Peyer's patch (tissue), 4 donors: Measurements from ENCODE around the gene ASCL5. TPM values are rescaled to one million over a fixed set of nuclear protein-coding genes. Genes with fewer than 3 reads are reported as not detected.

Source experiments
- DNase-seq, 3 donors: peaks; one replicate each; pipeline ENCODE4 v3.0.0-alpha.2; 2017 to 2019
- H3K27ac ChIP-seq, 4 donors: fragments of 200-600 bp; sonication (generic); one replicate each; pipeline ENCODE4 v1.5.1; 2016 to 2019
- H3K27me3 ChIP-seq, 2 donors: fragments of 200-600 bp; sonication (generic); one replicate each; pipeline ENCODE4 v1.5.1; 2019
- H3K36me3 ChIP-seq, 3 donors: fragments of 200-600 bp; sonication (generic); one replicate each; pipeline ENCODE4 v1.5.1; 2016 to 2019
- H3K4me1 ChIP-seq, 4 donors: fragments of 200-600 bp; sonication (generic); one replicate each; pipeline ENCODE4 v1.5.1; 2016 to 2019
- H3K4me3 ChIP-seq, 4 donors: fragments of 200-600 bp; sonication (generic); 1 replicate in 3 of 4; 2 replicates in 1 of 4; pipeline ENCODE4 v1.5.1; 2016 to 2019; ENCODE audit warnings: mild to moderate bottlenecking in 1 of 4
- H3K9me3 ChIP-seq, 4 donors: fragments of 200-600 bp; sonication (generic); one replicate each; pipeline ENCODE4 v1.5.1; 2016 to 2019; ENCODE audit warnings: mild to moderate bottlenecking in 1 of 4
- POLR2A ChIP-seq, 2 donors: fragments of 450-650 bp; IDR thresholded peaks; one replicate each; pipeline ENCODE4 v1.5.1; 2017; ENCODE audit warnings: antibody characterized with exemption in 2 of 2, mild to moderate bottlenecking in 2 of 2, moderate library complexity in 2 of 2
- total RNA-seq, 4 donors: library from RNA; depleted of rRNA; stranded (reverse); fragments of >200 nt; gene quantifications; one replicate each; pipeline ENCODE4 v1.1.0, GENCODE V29; 2016
- TF ChIP-seq, protein P1 (sequence below), 6 experiments: fragments of 450-650 bp in 4 of 6; fragments of 200-600 bp in 2 of 6; sonication (generic) in 1 of 6; IDR thresholded peaks; one replicate each; pipeline ENCODE4 v1.5.1; 2017 to 2019; ENCODE audit warnings: antibody characterized with exemption in 6 of 6, mild to moderate bottlenecking in 3 of 6, moderate library complexity in 1 of 6

ASCL5 gene
- total RNA-seq, 4 donors from 2014 or later, result not detected

GRCh38 chr1:201136355-201137023 is 9.5 kb upstream of the ASCL5 start:
- Histone ChIP-seq H3K36me3 (peaks cover 0 to 23% (median 0%) of the 10 kb centered on the region in 3 donors), H3K27ac (no peak overlapping the region), H3K9me3 (no peaks in the 10 kb centered on the region), H3K27me3 (no peaks in the 10 kb centered on the region), H3K4me3 (no peak overlapping the region), H3K4me1 (no peaks in the 10 kb centered on the region)
- TF ChIP-seq POLR2A (IDR thresholded peaks at IDR 0.05), result no peak
- TF ChIP-seq, protein P1, sequence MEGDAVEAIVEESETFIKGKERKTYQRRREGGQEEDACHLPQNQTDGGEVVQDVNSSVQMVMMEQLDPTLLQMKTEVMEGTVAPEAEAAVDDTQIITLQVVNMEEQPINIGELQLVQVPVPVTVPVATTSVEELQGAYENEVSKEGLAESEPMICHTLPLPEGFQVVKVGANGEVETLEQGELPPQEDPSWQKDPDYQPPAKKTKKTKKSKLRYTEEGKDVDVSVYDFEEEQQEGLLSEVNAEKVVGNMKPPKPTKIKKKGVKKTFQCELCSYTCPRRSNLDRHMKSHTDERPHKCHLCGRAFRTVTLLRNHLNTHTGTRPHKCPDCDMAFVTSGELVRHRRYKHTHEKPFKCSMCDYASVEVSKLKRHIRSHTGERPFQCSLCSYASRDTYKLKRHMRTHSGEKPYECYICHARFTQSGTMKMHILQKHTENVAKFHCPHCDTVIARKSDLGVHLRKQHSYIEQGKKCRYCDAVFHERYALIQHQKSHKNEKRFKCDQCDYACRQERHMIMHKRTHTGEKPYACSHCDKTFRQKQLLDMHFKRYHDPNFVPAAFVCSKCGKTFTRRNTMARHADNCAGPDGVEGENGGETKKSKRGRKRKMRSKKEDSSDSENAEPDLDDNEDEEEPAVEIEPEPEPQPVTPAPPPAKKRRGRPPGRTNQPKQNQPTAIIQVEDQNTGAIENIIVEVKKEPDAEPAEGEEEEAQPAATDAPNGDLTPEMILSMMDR (IDR thresholded peaks at IDR 0.05), result no peak
- DNase-seq, result peak in 1 of 3 donors; percentile 7

DNA sequence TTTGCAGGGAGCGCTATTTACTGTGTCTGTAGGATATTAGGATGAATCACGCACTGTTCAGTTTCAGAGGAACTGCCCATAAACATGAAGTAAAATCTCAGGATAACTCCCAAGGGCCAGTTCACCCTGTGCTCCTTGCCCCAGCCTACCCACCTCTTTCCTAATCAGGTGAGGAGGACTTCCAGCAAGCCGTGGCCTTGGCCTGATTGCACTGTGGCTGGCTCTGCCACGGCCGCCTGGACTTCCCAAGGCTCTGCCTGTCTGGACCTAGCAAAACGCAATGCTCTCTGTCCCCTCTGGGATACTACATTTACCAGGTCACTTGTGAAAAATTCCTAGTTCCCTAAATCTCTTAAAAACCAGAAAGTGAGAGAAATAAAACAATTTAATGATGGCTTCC is 7.4 kb upstream of the ASCL5 start:
- Histone ChIP-seq H3K9me3 (no peaks in the 10 kb centered on the region), H3K27ac (no peak overlapping the region)

GRCh38 chr1:201131398-201131797 is 4.4 kb upstream of the ASCL5 start:
- TF ChIP-seq POLR2A (IDR thresholded peaks at IDR 0.05), result no peak
- TF ChIP-seq, protein P1 (IDR thresholded peaks at IDR 0.05), result no peak
- H3K36me3 ChIP-seq, result peaks cover 0 to 11% (median 0%) of the 10 kb centered on the region in 3 donors
- no peaks in the 10 kb centered on the region for H3K9me3 ChIP-seq
- no peak overlapping the region for H3K27ac ChIP-seq
- H3K4me1 ChIP-seq, result peaks cover 0 to 7% (median 0%) of the 10 kb centered on the region in 4 donors
- H3K27me3 ChIP-seq, result no peaks in the 10 kb centered on the region
- H3K4me3 ChIP-seq, result no peak overlapping the region
- no peak for DNase-seq

More for the DNA sequence above, 7.4 kb upstream of the ASCL5 start:
- Histone ChIP-seq H3K4me3 (no peak overlapping the region), H3K4me1 (no peaks in the 10 kb centered on the region), H3K27me3 (no peaks in the 10 kb centered on the region), H3K36me3 (peaks cover 0 to 11% (median 0%) of the 10 kb centered on the region in 3 donors)
- DNase-seq, result no peak
- TF ChIP-seq POLR2A (IDR thresholded peaks at IDR 0.05), result no peak
- TF ChIP-seq, protein P1 (IDR thresholded peaks at IDR 0.05), result no peak

DNA sequence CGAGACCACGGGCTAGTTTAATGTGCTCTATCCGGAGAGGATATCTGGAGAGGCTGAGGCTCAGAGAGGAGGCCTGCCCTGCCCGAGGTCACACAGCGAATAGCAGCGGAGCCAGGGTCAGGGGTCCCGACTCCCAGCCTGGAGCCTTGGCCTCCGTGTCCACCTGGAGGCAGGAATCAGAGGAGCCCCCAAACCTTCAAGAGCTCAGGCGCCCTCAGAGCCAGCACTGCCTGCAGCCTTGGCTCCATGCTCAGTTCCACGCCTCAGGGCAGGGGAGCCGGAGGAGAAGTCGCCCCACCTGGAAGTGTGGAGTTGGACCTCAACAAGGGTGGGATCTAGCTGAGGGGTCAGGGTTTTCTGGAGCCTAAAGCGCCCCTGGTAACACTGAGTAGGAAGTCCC is 2.0 kb upstream of the ASCL5 start:
- Histone ChIP-seq H3K4me3 (no peak overlapping the region), H3K36me3 (no peaks in the 10 kb centered on the region), H3K27me3 (no peaks in the 10 kb centered on the region), H3K9me3 (no peaks in the 10 kb centered on the region), H3K4me1 (peaks cover 0 to 7% (median 0%) of the 10 kb centered on the region in 4 donors), H3K27ac (no peak overlapping the region)
- DNase-seq, result no peak
- no peak for TF ChIP-seq POLR2A (IDR thresholded peaks at IDR 0.05)
- TF ChIP-seq, protein P1 (IDR thresholded peaks at IDR 0.05), result no peak

DNA sequence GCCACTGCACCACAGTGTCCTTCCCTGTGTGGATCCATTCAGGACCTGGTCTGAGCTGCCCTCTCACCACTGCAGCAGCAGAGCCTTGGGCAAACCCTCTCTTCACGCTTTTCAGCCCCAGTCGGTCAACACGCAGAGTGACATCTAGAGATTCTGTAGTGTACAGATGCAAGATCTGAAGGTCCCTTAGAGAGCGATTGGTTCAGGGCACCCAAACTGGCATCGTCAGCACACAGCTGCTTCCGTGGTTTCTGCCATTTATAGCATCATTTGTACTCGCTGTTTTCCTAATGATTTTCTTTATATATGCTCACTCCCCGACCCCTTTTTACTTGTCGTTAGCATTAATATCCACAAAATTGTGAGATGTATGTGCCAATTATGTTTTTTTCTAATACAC is 1.5 kb upstream of the ASCL5 start:
- TF ChIP-seq, protein P1 (IDR thresholded peaks at IDR 0.05), result no peak
- TF ChIP-seq POLR2A (IDR thresholded peaks at IDR 0.05), result no peak
- no peak overlapping the region for H3K4me3 ChIP-seq
- no peaks in the 10 kb centered on the region for H3K36me3 ChIP-seq
- no peaks in the 10 kb centered on the region for H3K9me3 ChIP-seq
- H3K27me3 ChIP-seq, result no peaks in the 10 kb centered on the region
- no peak overlapping the region for H3K27ac ChIP-seq
- peaks cover 0 to 7% (median 0%) of the 10 kb centered on the region in 4 donors for H3K4me1 ChIP-seq
- DNase-seq, result no peak
